Mucosa of stomach (tissue), 1 donor: ENCODE measurements around the gene FAM72B.
"Not testable (repeated sequence)": the region's sequence is repeated elsewhere in the genome, so short reads cannot be mapped to it uniquely, and the experiment has no call there.

ENCODE experiments used
- H3K27me3 ChIP-seq: one replicate; pipeline ENCODE4 v1.7.0; 2013; ENCODE audit warnings: mild to moderate bottlenecking, low read length; ENCODE audit not compliant: control insufficient read depth, insufficient read depth
- H3K36me3 ChIP-seq: one replicate; pipeline ENCODE4 v1.7.0; 2013; ENCODE audit warnings: low read length; ENCODE audit not compliant: control insufficient read depth, insufficient read depth
- H3K4me1 ChIP-seq: one replicate; pipeline ENCODE4 v1.7.0; 2013; ENCODE audit warnings: mild to moderate bottlenecking, low read length; ENCODE audit not compliant: control insufficient read depth, insufficient read depth
- H3K4me3 ChIP-seq: one replicate; pipeline ENCODE4 v1.7.0; 2013; ENCODE audit warnings: low read length
- H3K9ac ChIP-seq: one replicate; pipeline ENCODE4 v1.7.0; 2013; ENCODE audit warnings: mild to moderate bottlenecking, low read length, moderate library complexity
- H3K9me3 ChIP-seq: one replicate; pipeline ENCODE4 v1.7.0; 2013; ENCODE audit warnings: mild to moderate bottlenecking, low read length, moderate library complexity; ENCODE audit not compliant: control insufficient read depth
- donor health status: Pancreatic carcinoma.

FAM72B gene

DNA sequence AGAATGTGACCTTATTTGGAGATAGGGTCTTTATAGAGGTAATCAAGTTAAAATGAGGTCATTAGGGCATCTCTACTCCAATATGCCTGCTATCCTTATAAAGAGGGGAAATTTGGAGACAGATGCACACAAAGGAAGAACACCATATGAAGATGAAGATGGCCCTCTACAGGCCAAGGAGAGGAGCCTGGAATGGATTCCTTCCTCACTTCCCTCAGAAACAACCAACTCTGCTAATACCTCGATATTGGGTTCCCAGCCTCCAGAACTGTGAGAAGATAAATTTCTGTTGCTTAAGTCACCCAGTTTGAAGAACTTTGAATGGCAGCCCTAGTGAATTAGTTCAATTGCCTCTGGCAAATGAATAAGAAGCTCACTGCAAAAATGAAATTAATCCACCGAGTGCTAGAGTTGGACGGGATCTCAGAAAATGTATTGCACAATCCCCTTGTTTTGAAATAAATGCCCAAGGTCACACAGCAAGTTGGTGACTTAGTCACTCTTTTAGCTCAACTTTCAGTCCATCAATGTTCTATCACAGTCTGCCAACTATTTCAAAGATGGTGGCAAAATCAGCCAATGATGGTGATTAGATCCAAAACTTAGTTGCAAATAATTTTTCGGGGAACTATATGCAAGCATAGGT lies 27.1 kb downstream of the FAM72B start:
- H3K4me1 ChIP-seq, H3K27me3 ChIP-seq, H3K4me3 ChIP-seq, H3K9me3 ChIP-seq, H3K36me3 ChIP-seq, H3K9ac ChIP-seq: not testable (repeated sequence)

GRCh38 chr1:121155671-121156358 lies 28.3 kb downstream of the FAM72B start:
- H3K36me3 ChIP-seq, H3K27me3 ChIP-seq, H3K4me1 ChIP-seq, H3K9ac ChIP-seq, H3K9me3 ChIP-seq, H3K4me3 ChIP-seq: not testable (repeated sequence)

GRCh38 chr1:121154811-121155210 lies 29.3 kb downstream of the FAM72B start:
- H3K4me1 ChIP-seq, H3K36me3 ChIP-seq, H3K9me3 ChIP-seq, H3K27me3 ChIP-seq, H3K4me3 ChIP-seq, H3K9ac ChIP-seq: not testable (repeated sequence)

- H3K27me3 ChIP-seq, H3K4me1 ChIP-seq, H3K9ac ChIP-seq: not testable (repeated sequence)
Observed at GRCh38 chr1:121152788-121153187, 31.4 kb downstream of the FAM72B start.

GRCh38 chr1:121151294-121151693 lies 32.8 kb downstream of the FAM72B start:
- not testable (repeated sequence) for H3K9ac ChIP-seq, H3K27me3 ChIP-seq, H3K9me3 ChIP-seq, H3K36me3 ChIP-seq, H3K4me3 ChIP-seq, H3K4me1 ChIP-seq

More at GRCh38 chr1:121152788-121153187, 31.4 kb downstream of the FAM72B start:
- not testable (repeated sequence) for H3K36me3 ChIP-seq, H3K9me3 ChIP-seq, H3K4me3 ChIP-seq

DNA sequence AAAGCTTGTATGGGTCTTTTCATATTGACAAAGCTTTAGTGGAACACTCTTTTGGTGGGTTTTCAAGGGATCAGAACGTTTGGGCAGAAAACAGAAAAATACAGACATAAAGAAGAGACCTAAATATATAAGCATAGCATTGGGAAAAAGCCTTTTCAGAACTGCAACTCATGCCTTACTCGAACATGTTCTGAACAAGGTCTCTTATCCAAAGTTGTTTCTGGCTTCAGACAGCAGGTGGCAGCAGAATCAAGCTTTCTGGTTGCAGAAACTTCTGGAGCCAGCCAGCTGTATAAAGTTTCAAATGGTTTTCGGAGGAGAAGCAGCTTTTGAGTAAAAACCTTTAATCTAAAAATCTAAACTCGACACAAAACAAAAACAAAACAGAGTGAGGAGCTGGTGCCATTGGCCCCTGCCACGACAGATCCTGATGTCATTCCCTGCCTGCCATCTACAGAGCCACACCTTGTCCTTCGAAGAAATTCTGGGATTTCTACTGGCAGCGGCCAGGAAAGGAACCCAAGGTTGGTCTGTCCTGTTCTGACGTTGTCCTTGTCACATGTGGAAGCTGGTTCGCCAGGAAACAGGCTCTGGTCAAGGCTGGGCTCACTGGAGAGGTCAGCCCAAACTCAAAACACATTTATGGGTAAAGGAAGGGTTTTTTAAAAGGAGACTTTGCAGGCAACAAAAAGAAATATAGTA lies 35.5 kb downstream of the FAM72B start:
- H3K36me3 ChIP-seq, H3K9me3 ChIP-seq, H3K4me1 ChIP-seq, H3K27me3 ChIP-seq, H3K4me3 ChIP-seq, H3K9ac ChIP-seq: not testable (repeated sequence)

DNA sequence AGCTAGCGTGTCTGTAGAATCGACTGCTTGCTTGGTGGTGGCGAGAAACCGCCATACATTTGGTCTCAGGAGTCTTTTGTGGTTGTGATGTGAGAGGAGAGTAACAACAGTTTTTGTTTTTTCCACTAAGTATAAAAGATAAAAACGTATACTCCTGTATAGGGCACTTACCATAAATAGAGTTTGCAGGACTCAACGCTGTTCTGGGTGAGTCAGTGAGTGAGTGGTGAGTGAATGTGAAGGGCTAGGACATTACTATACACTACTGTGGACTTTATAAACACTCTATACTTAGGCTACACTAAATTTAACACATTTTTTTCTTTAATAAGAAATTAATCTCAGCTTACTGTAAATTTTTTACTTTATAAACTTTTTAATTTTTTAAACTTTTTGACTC lies 43.7 kb downstream of the FAM72B start:
- not testable (repeated sequence) for H3K4me1 ChIP-seq, H3K36me3 ChIP-seq, H3K27me3 ChIP-seq, H3K4me3 ChIP-seq, H3K9me3 ChIP-seq, H3K9ac ChIP-seq

DNA sequence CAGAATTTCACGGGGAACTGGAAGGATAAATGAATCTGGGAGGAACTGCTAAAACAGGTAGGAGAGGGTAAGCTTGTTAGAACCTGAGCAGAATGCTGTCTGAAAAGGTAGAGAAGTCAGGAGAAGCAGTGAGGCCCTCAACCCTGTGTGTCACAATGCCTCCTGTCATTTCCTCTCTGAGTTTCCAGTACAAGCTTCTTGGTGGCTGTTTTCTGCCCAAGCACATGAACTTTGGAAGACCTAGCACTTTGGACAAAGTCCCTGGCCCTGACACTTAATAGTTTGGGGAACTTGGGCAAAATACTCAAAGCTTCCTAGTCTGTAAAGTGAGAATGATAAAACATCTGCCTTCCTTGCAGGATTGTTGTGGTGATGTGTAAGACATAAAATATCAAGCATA lies 52.6 kb downstream of the FAM72B start:
- H3K4me1 ChIP-seq, H3K9ac ChIP-seq, H3K27me3 ChIP-seq, H3K4me3 ChIP-seq, H3K36me3 ChIP-seq, H3K9me3 ChIP-seq: not testable (repeated sequence)

DNA sequence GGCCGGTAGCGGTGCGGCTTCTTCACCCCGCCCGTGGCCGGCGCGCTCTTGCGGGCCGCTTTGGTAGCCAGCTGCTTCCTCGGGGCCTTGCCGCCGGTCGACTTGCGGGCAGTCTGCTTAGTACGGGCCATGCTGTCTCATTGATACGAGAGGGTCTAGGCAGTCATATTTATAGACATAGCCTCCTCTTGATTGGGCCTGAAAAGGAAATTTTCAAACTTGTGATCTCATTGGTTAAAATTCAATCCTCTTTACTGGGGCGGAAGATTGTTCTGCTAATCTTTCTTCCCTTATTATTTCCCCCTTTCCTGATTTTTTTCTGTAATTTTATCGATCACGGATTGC lies 65.7 kb downstream of the FAM72B start:
- H3K4me3 ChIP-seq, H3K9me3 ChIP-seq, H3K27me3 ChIP-seq, H3K36me3 ChIP-seq, H3K9ac ChIP-seq, H3K4me1 ChIP-seq: not testable (repeated sequence)
